Measurements from ENCODE around the gene RELCH. TPM values are rescaled to one million over a fixed set of nuclear protein-coding genes. Genes with fewer than 3 reads are reported as not detected.

Gene RELCH
- total and polyA plus RNA-seq, 2 of the 13 experiments (the other 11 are each of a cell fraction or from before 2014, with no cell fraction given), result 5.6 to 31.7 TPM

GRCh38 chr18:62250475-62250874 lies 63.4 kb downstream of the RELCH start:
- ChIA-PET CTCF (ENCODE audit: low intra/inter-chr PET ratio, low total read pairs) (interaction anchor here (3.9 kb wide), 1 partner anchor 66 kb away, joined by 33 read pairs; no protein-coding TSS in a partner anchor), POLR2A (interaction anchor here (2.1 kb wide), 1 partner anchor 63 kb away, joined by 10 read pairs; the partner anchor contains the start of genes PIGN and RELCH)
- in situ Hi-C loops (cut with HindIII; ENCODE audit: extremely low pct_ligation_motif_present, low pct_unique_long_range_greater_than_20kb), result no loop called here
- 69% methylated on average over 2 of the region's 2 CpGs for WGBS (ENCODE audit: low lambda C conversion rate)
- H3K27me3 ChIP-seq (ENCODE audit: control insufficient read depth in 1 of 2, insufficient read depth in 2 of 2, low read length in 2 of 2), result no peaks in the 10 kb centered on the region
- H3K9me3 ChIP-seq (ENCODE audit: low read length), result no peaks in the 10 kb centered on the region
- no peak for FAIRE-seq
- DNase-seq (ENCODE audit: low spot score), result no peak
- no peak overlapping the region for H3K4me2 ChIP-seq (ENCODE audit: low read depth, low read length)
- no peaks in the 10 kb centered on the region for H4K20me1 ChIP-seq (ENCODE audit: insufficient read depth, low read length)
- H3K27ac ChIP-seq (ENCODE audit: extremely low read length, insufficient read depth, low read length), result no peak overlapping the region
- intact Hi-C loops (cut with micrococcal nuclease; ENCODE audit: unreplicated experiment), result no loop called here
- no peak for TF ChIP-seq TEAD2 (CRISPR knock-in tag; IDR thresholded peaks at IDR 0.05)
- TF ChIP-seq RORA (CRISPR knock-in tag; IDR thresholded peaks at IDR 0.05), result no peak
- no peak for TF ChIP-seq TIGD3 (CRISPR knock-in tag; IDR thresholded peaks at IDR 0.05; ENCODE audit: borderline replicate concordance)
- no peak for TF ChIP-seq SCMH1 (CRISPR knock-in tag; IDR thresholded peaks at IDR 0.05; ENCODE audit: borderline replicate concordance)
- no peak for TF ChIP-seq ZNF577 (CRISPR knock-in tag; IDR thresholded peaks at IDR 0.05; ENCODE audit: borderline replicate concordance, low read depth)
- TF ChIP-seq ZNF652 (CRISPR knock-in tag; IDR thresholded peaks at IDR 0.05; ENCODE audit: borderline replicate concordance, low read depth), result no peak
- no peak for TF ChIP-seq KLF12 (CRISPR knock-in tag; IDR thresholded peaks at IDR 0.05; ENCODE audit: borderline replicate concordance)
- peaks cover 0 to 7% of the 10 kb centered on the region in 2 experiments; a peak in 1 of 5 replicates for H3K36me3 ChIP-seq (replicated peaks in 1 of 2; ENCODE audit: control insufficient read depth in 1 of 2, insufficient read depth in 2 of 2, low read length in 2 of 2)
- no peak overlapping the region for H3K4me3 ChIP-seq (replicated peaks in 1 of 3; ENCODE audit: insufficient read depth in 1 of 3, low read depth in 2 of 3, low read length in 3 of 3)
- no TSS peak for BruUV-seq (replicated peaks)
- H3K4me1 ChIP-seq (ENCODE audit: insufficient read depth, low read length), result peaks cover 7% of the 10 kb centered on the region
- no peak for ATAC-seq
- H3K79me2 ChIP-seq (ENCODE audit: insufficient read depth, low read length), result no peaks in the 10 kb centered on the region
- H3K9ac ChIP-seq (ENCODE audit: insufficient read depth, low read depth, low read length), result no peak overlapping the region
- no peak overlapping the region for H2AFZ ChIP-seq (ENCODE audit: low read length)

DNA sequence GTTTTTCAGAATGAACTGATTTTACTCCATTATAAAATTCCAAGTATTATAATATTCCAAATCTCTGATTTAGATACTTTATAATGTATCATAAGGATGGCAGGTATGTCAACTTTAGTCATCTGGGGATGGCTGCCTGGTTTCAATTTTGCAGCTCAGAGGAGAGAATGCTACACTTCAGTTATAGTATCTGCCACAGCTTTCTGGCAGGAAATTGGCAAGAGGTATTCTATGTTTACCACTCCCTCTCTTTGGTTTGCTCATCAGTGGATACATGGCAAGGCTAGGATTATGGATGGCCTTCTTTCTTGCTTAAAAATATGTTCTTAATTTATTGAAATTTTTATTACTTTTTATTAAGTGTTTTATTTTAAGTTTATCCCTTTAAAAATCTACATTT lies 71.0 kb downstream of the RELCH start:
- H2AFZ ChIP-seq (ENCODE audit: low read length), result no peak overlapping the region
- H3K4me3 ChIP-seq (replicated peaks in 1 of 3; ENCODE audit: insufficient read depth in 1 of 3, low read depth in 2 of 3, low read length in 3 of 3), result no peak overlapping the region
- H3K27me3 ChIP-seq (ENCODE audit: control insufficient read depth in 1 of 2, insufficient read depth in 2 of 2, low read length in 2 of 2), result no peaks in the 10 kb centered on the region
- FAIRE-seq, result no peak
- in situ Hi-C loops (cut with HindIII; ENCODE audit: extremely low pct_ligation_motif_present, low pct_unique_long_range_greater_than_20kb), result no loop called here
- ATAC-seq, result no peak
- H4K20me1 ChIP-seq (ENCODE audit: insufficient read depth, low read length), result no peaks in the 10 kb centered on the region
- no peaks in the 10 kb centered on the region for H3K4me1 ChIP-seq (ENCODE audit: insufficient read depth, low read length)
- H3K4me2 ChIP-seq (ENCODE audit: low read depth, low read length), result no peak overlapping the region
- ChIA-PET POLR2A (no interaction called here), CTCF (ENCODE audit: low intra/inter-chr PET ratio, low total read pairs) (no interaction called here)
- no peak overlapping the region for H3K27ac ChIP-seq (ENCODE audit: extremely low read length, insufficient read depth, low read length)
- H3K9me3 ChIP-seq (ENCODE audit: low read length), result no peaks in the 10 kb centered on the region
- no peaks in the 10 kb centered on the region for H3K79me2 ChIP-seq (ENCODE audit: insufficient read depth, low read length)
- intact Hi-C loops (cut with micrococcal nuclease; ENCODE audit: unreplicated experiment), result no loop called here
- H3K36me3 ChIP-seq (replicated peaks in 1 of 2; ENCODE audit: control insufficient read depth in 1 of 2, insufficient read depth in 2 of 2, low read length in 2 of 2), result peaks cover 4 to 35% of the 10 kb centered on the region in 2 experiments
- H3K9ac ChIP-seq (ENCODE audit: insufficient read depth, low read depth, low read length), result no peak overlapping the region
- no TSS peak for BruUV-seq (replicated peaks)
- DNase-seq (ENCODE audit: low spot score), result no peak
- no peak for TF ChIP-seq NFE2 (CRISPR knock-in tag; IDR thresholded peaks at IDR 0.05)
- TF ChIP-seq RELA (CRISPR knock-in tag; IDR thresholded peaks at IDR 0.05), result no peak
- no peak for TF ChIP-seq ZNF850 (CRISPR knock-in tag; conservative IDR thresholded peaks at IDR 0.05)
- TF ChIP-seq JUND (CRISPR knock-in tag; IDR thresholded peaks at IDR 0.05), result no peak
- no peak for TF ChIP-seq ZNF547 (CRISPR knock-in tag; IDR thresholded peaks at IDR 0.05)
- no peak for TF ChIP-seq ZNF549 (CRISPR knock-in tag; IDR thresholded peaks at IDR 0.05)
- TF ChIP-seq ZNF552 (CRISPR knock-in tag; IDR thresholded peaks at IDR 0.05; ENCODE audit: borderline replicate concordance), result no peak
- no peak for TF ChIP-seq RFX5 (IDR thresholded peaks at IDR 0.05; ENCODE audit: low read depth, low read length)
- TF ChIP-seq MLLT10 (CRISPR knock-in tag; IDR thresholded peaks at IDR 0.05), result no peak
- no peak for TF ChIP-seq PBX3 (CRISPR knock-in tag; IDR thresholded peaks at IDR 0.05; ENCODE audit: borderline replicate concordance)
